Measurements from ENCODE around the gene ATRNL1.

GRCh38 chr10:115052728-115053127 lies 40.4 kb upstream of the ATRNL1 start:
- no peak for TF ChIP-seq CTCF (IDR thresholded peaks at IDR 0.05; ENCODE audit: low read depth, low read length, missing input control)
- TF ChIP-seq SP1 (IDR thresholded peaks at IDR 0.05): no peak

Measured in liver (tissue), 3 donors.